Astrocyte (in vitro differentiated cells and primary cell): ENCODE results near the gene COL6A5. TPM values are rescaled to one million over a fixed set of nuclear protein-coding genes. Genes with fewer than 3 reads are reported as not detected.

Source experiments
- DNase-seq: peaks from one replicate; pipeline ENCODE4 v3.0.0-alpha.2; 2010; ENCODE audit warnings: low read depth
- FAIRE-seq: peaks from 2 replicates; lab custom pipeline; 2011; peaks lifted over from hg19 to GRCh38; lab: Jason Lieb, UNC
- H2AFZ ChIP-seq: 2 replicates; pipeline ENCODE4 v1.6.0; 2012; ENCODE audit warnings: low read depth, low read length, inconsistent platforms
- H3K27ac ChIP-seq: 2 replicates; pipeline ENCODE4 v1.5.1; 2011; ENCODE audit warnings: low read depth, low read length, inconsistent platforms
- H3K27me3 ChIP-seq: 2 replicates; pipeline ENCODE4 v1.6.0; 2011; ENCODE audit warnings: low read length, inconsistent platforms; ENCODE audit not compliant: insufficient read depth
- H3K36me3 ChIP-seq: 2 replicates; pipeline ENCODE4 v1.5.1; 2011; ENCODE audit warnings: low read length, inconsistent platforms; ENCODE audit not compliant: insufficient read depth
- H3K4me1 ChIP-seq: 2 replicates; pipeline ENCODE4 v1.5.1; 2011; ENCODE audit warnings: low read length, inconsistent platforms; ENCODE audit not compliant: insufficient read depth
- H3K4me2 ChIP-seq: 2 replicates; pipeline ENCODE4 v1.6.0; 2012; ENCODE audit warnings: low read length, inconsistent platforms
- H3K4me3 ChIP-seq: 2 replicates; pipeline ENCODE4 v1.5.1; 2011; ENCODE audit warnings: low read depth, mild to moderate bottlenecking, low read length, inconsistent platforms; ENCODE audit not compliant: insufficient read depth
- H3K79me2 ChIP-seq: 2 replicates; pipeline ENCODE4 v1.6.0; 2012; ENCODE audit warnings: mild to moderate bottlenecking, low read length, inconsistent platforms; ENCODE audit not compliant: insufficient read depth
- H3K9ac ChIP-seq: 2 replicates; pipeline ENCODE4 v1.6.0; 2012; ENCODE audit warnings: mild to moderate bottlenecking, low read length, inconsistent platforms
- H3K9me3 ChIP-seq: 2 replicates; pipeline ENCODE4 v1.5.1; 2012; ENCODE audit warnings: low read depth, mild to moderate bottlenecking, low read length, inconsistent platforms; ENCODE audit not compliant: insufficient read depth
- H4K20me1 ChIP-seq: 2 replicates; pipeline ENCODE4 v1.6.0; 2012; ENCODE audit warnings: low read length, inconsistent platforms; ENCODE audit not compliant: insufficient read depth
- H3K27ac Mint-ChIP-seq: one replicate; pipeline ENCODE4 v1.8.0; 2021; ENCODE audit warnings: mild to moderate bottlenecking, mixed read lengths; ENCODE audit not compliant: unreplicated experiment
- H3K27me3 Mint-ChIP-seq: one replicate; pipeline ENCODE4 v1.8.0; 2021; ENCODE audit warnings: low read depth, mixed read lengths; ENCODE audit not compliant: unreplicated experiment
- H3K36me3 Mint-ChIP-seq: one replicate; pipeline ENCODE4 v1.8.0; 2021; ENCODE audit warnings: low read depth, mixed read lengths; ENCODE audit not compliant: unreplicated experiment
- H3K4me1 Mint-ChIP-seq: one replicate; pipeline ENCODE4 v1.8.0; 2021; ENCODE audit warnings: low read depth, mixed read lengths; ENCODE audit not compliant: unreplicated experiment
- H3K4me3 Mint-ChIP-seq: one replicate; pipeline ENCODE4 v1.8.0; 2021; ENCODE audit warnings: mild to moderate bottlenecking, moderate library complexity, mixed read lengths; ENCODE audit not compliant: unreplicated experiment
- H3K9me3 Mint-ChIP-seq: one replicate; pipeline ENCODE4 v1.8.0; 2021; ENCODE audit warnings: mild to moderate bottlenecking, mixed read lengths; ENCODE audit not compliant: unreplicated experiment
- CTCF ChIP-seq: IDR thresholded peaks from 2 replicates; pipeline ENCODE4 v1.5.1; 2011; ENCODE audit warnings: low read depth, mild to moderate bottlenecking, inconsistent platforms, low read length, moderate library complexity; ENCODE audit not compliant: insufficient read depth
- EZH2 ChIP-seq: IDR thresholded peaks from 2 replicates; pipeline ENCODE4 v1.6.1; 2012; ENCODE audit warnings: mild to moderate bottlenecking, low read length, inconsistent platforms; ENCODE audit not compliant: insufficient read depth
- total RNA-seq: library from RNA; stranded (reverse); gene quantifications from 2 replicates; pipeline ENCODE4 v1.2.1, GENCODE V29; 2021

COL6A5 gene
- total RNA-seq, 1 donor from 2014 or later, result 0.02 TPM

GRCh38 chr3:130465521-130465920, 120.0 kb downstream of the COL6A5 start:
- Histone ChIP-seq H3K27me3 (no peaks in the 10 kb centered on the region), H2AFZ (no peak overlapping the region), H3K27ac (no peak overlapping the region), H4K20me1 (no peaks in the 10 kb centered on the region), H3K9me3 (no peaks in the 10 kb centered on the region), H3K4me3 (no peak overlapping the region), H3K36me3 (no peaks in the 10 kb centered on the region), H3K4me2 (no peak overlapping the region), H3K4me1 (no peaks in the 10 kb centered on the region), H3K79me2 (no peaks in the 10 kb centered on the region), H3K9ac (no peak overlapping the region)
- Mint-ChIP-seq H3K4me3 (no peak overlapping the region), H3K36me3 (no peaks in the 10 kb centered on the region), H3K4me1 (no peaks in the 10 kb centered on the region), H3K27me3 (no peaks in the 10 kb centered on the region), H3K27ac (no peak overlapping the region), H3K9me3 (no peaks in the 10 kb centered on the region)
- TF ChIP-seq CTCF (no peak), EZH2 (no peak)
- DNase-seq (no peak), FAIRE-seq (no peak)

GRCh38 chr3:130468311-130468710, 122.8 kb downstream of the COL6A5 start:
- no peaks in the 10 kb centered on the region for H3K4me1 Mint-ChIP-seq
- Histone ChIP-seq H3K79me2 (no peaks in the 10 kb centered on the region), H3K27me3 (no peaks in the 10 kb centered on the region), H3K4me1 (no peaks in the 10 kb centered on the region), H3K27ac (no peak overlapping the region), H3K9ac (no peak overlapping the region), H3K4me2 (no peak overlapping the region), H3K4me3 (no peak overlapping the region), H3K9me3 (no peaks in the 10 kb centered on the region), H2AFZ (no peak overlapping the region), H4K20me1 (no peaks in the 10 kb centered on the region), H3K36me3 (no peaks in the 10 kb centered on the region)
- TF ChIP-seq EZH2, result no peak
- no peak for TF ChIP-seq CTCF
- no peak for FAIRE-seq
- DNase-seq, result no peak
- no peak overlapping the region for H3K4me3 Mint-ChIP-seq
- H3K27ac Mint-ChIP-seq, result no peak overlapping the region
- no peaks in the 10 kb centered on the region for H3K9me3 Mint-ChIP-seq
- no peaks in the 10 kb centered on the region for H3K27me3 Mint-ChIP-seq
- no peaks in the 10 kb centered on the region for H3K36me3 Mint-ChIP-seq

GRCh38 chr3:130470126-130470525, 124.7 kb downstream of the COL6A5 start:
- Mint-ChIP-seq H3K4me1 (no peaks in the 10 kb centered on the region), H3K4me3 (no peak overlapping the region), H3K9me3 (peaks cover 9% of the 10 kb centered on the region), H3K27me3 (no peaks in the 10 kb centered on the region), H3K36me3 (no peaks in the 10 kb centered on the region), H3K27ac (no peak overlapping the region)
- Histone ChIP-seq H3K27me3 (no peaks in the 10 kb centered on the region), H3K9ac (no peak overlapping the region), H3K4me3 (no peak overlapping the region), H3K27ac (no peak overlapping the region), H3K4me1 (no peaks in the 10 kb centered on the region), H2AFZ (no peak overlapping the region), H3K4me2 (no peak overlapping the region), H4K20me1 (no peaks in the 10 kb centered on the region), H3K79me2 (no peaks in the 10 kb centered on the region), H3K9me3 (no peaks in the 10 kb centered on the region), H3K36me3 (no peaks in the 10 kb centered on the region)
- TF ChIP-seq EZH2 (no peak), CTCF (no peak)
- FAIRE-seq (no peak), DNase-seq (no peak)
